AG04449 (cell line): ENCODE data around the gene EPHA1.

ENCODE experiments used
- CTCF ChIA-PET: fragments of 350-600 bp; formaldehyde crosslinking; extraction: SDS; loops from one replicate; lab custom pipeline; 2021; ENCODE audit warnings: antibody characterized with exemption; lab: Yijun Ruan, JAX
- POLR2A ChIA-PET: fragments of 400-600, 350-600 bp; formaldehyde crosslinking; extraction: SDS; loops from one replicate; lab custom pipeline; 2020; ENCODE audit warnings: antibody characterized with exemption, inconsistent platforms; lab: Yijun Ruan, JAX
- DNase-seq: peaks from one replicate; pipeline ENCODE4 v3.0.0-alpha.2; 2010; ENCODE audit warnings: low read depth, low spot score
- H3K4me3 ChIP-seq: 2 replicates; pipeline ENCODE4 v1.5.1; 2011; ENCODE audit warnings: low read depth, mild to moderate bottlenecking, control low read depth, low read length
- TF ChIP-seq, protein P1 (sequence below): IDR thresholded peaks from one replicate; pipeline ENCODE4 v1.5.1; 2011; ENCODE audit warnings: mild to moderate bottlenecking, moderate library complexity, low read length, control low read depth, inconsistent platforms; ENCODE audit not compliant: insufficient read depth; ENCODE audit errors: missing control alignments

The EPHA1 gene

DNA sequence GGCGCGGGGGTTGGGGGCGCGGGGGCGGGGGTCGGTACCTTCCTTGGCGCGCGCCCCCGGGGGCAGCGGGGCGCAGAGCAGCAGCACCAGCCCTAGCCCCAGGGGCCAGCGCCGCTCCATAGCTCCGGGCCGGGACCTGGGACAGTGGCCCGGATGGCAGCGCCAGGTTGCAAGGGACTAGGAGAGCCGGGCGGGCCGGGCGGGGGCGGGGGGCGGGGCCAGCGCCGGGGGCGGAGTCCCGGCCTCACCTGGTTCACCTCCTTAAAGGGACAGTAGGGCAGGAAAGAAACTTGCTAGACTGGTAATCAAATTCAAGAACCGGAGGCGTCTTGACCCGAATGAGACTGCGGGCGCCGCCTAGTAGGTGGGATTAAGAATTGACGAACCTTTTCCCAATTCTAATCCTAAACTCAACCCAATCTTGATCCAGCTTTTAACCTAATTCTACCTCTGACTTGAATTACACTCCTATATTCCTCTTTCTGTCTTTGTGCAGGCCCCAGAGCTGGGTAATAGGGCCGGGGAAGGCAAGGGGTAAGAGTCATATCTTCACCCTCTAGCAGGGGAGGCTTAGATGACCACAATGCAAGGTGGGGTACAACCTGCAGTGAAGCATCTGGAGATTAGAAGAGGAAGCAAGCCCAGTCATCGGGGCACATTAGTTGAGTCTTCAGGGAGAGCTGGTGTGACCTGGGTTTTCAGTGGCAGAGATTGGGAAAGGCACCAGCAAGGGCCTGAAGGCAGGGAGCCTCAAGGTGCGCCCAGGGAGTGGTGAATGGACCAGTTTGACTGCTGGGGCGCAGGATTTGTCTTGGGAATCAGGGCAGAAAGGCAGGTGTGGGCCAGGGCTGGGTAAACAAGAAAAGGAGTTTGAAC, at the start of gene EPHA1:
Gene EPHA1, minus strand, starts transcription at position 171 of the 876 bp plus-strand sequence. Its CDS starts 51 bp downstream, at position 120.
- CTCF ChIA-PET, result interaction anchor here (1.0 to 5.2 kb wide), 7 partner anchors 8 to 169 kb away, joined by 3 to 49 read pairs (median 4); no protein-coding TSS in a partner anchor
- H3K4me3 ChIP-seq, result no peak within 1 kb of the TSS
- DNase-seq, result no peak
- TF ChIP-seq, protein P1, sequence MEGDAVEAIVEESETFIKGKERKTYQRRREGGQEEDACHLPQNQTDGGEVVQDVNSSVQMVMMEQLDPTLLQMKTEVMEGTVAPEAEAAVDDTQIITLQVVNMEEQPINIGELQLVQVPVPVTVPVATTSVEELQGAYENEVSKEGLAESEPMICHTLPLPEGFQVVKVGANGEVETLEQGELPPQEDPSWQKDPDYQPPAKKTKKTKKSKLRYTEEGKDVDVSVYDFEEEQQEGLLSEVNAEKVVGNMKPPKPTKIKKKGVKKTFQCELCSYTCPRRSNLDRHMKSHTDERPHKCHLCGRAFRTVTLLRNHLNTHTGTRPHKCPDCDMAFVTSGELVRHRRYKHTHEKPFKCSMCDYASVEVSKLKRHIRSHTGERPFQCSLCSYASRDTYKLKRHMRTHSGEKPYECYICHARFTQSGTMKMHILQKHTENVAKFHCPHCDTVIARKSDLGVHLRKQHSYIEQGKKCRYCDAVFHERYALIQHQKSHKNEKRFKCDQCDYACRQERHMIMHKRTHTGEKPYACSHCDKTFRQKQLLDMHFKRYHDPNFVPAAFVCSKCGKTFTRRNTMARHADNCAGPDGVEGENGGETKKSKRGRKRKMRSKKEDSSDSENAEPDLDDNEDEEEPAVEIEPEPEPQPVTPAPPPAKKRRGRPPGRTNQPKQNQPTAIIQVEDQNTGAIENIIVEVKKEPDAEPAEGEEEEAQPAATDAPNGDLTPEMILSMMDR, result peak; percentile 4
- POLR2A ChIA-PET, result no interaction called here

- ChIA-PET POLR2A (interaction anchor here (1.4 kb wide), 1 partner anchor 78 kb away, joined by 4 read pairs; no protein-coding TSS in a partner anchor), CTCF (interaction anchor here (0.7 to 1.3 kb wide), 2 partner anchors 78 to 156 kb away, joined by 3 read pairs; no protein-coding TSS in a partner anchor)
- TF ChIP-seq, protein P1, result no peak
- DNase-seq, result peak; percentile 44
- no peak overlapping the region for H3K4me3 ChIP-seq
These were observed 49.6 kb upstream of the EPHA1 start for GRCh38 chr7:143458263-143458662.

- CTCF ChIA-PET, result interaction anchor here (0.7 to 3.6 kb wide), 7 partner anchors 28 to 217 kb away, joined by 3 to 12 read pairs (median 3); no protein-coding TSS in a partner anchor
- TF ChIP-seq, protein P1, result no peak
These were observed 48.5 kb upstream of the EPHA1 start for GRCh38 chr7:143456992-143457793.

DNA sequence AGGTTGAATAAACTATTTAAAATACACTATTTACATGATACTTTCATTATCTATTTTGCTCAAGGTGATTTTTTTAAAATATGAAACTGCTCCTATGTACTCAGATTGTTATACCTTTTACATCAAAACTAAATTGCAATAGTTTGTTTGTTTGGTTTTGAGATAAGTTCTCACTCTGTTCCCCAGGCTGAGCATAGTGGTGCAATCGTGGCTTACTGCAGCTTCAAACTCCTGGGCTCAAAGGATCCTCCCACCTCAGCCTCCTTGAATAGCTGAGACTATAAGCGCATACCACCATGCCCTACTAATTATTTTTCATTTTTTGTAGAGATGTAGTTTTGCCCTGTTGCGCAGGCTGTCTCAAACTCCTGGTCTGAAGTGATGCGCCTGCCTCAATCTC, 47.3 kb upstream of the EPHA1 start:
- DNase-seq, result no peak
- TF ChIP-seq, protein P1, result no peak
- CTCF ChIA-PET, result interaction anchor here (0.9 to 3.6 kb wide), 4 partner anchors 30 to 216 kb away, joined by 3 to 12 read pairs (median 8); no protein-coding TSS in a partner anchor

More at GRCh38 chr7:143456992-143457793, 48.5 kb upstream of the EPHA1 start:
- DNase-seq, result no peak
- H3K4me3 ChIP-seq, result no peak overlapping the region
- POLR2A ChIA-PET, result interaction anchor here (1.4 kb wide), 1 partner anchor 77 kb away, joined by 4 read pairs; no protein-coding TSS in a partner anchor

DNA sequence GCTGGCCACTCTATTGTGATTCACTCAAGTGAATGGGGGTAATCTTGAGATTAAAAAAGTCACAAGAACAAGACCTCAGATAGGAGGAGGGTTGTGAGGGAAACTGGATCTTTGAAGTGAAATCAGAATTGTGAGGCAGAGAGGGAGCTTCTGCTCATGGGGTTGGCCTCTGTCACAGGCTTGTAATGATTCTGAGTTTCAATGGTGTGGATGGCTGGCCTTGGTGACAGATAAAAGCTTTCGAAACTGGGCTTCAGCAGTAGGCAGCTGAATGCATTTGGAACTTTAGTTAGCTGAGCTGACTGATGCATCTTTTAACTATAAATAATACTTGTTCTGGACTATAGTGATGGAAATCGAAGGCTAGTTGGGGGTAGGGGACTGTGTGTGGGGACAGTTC, 46.8 kb upstream of the EPHA1 start:
- TF ChIP-seq, protein P1, result no peak
- POLR2A ChIA-PET, result no interaction called here
- no peak overlapping the region for H3K4me3 ChIP-seq
- CTCF ChIA-PET, result interaction anchor here (0.7 to 3.6 kb wide), 3 partner anchors 38 to 215 kb away, joined by 3 to 12 read pairs (median 7); no protein-coding TSS in a partner anchor
- no peak for DNase-seq

More for the DNA sequence above, 47.3 kb upstream of the EPHA1 start:
- POLR2A ChIA-PET, result no interaction called here
- H3K4me3 ChIP-seq, result no peak overlapping the region
